ENCODE measurements around the gene TSPAN9.

Gene TSPAN9

GRCh38 chr12:3315201-3315661 lies 238.1 kb downstream of the TSPAN9 start:
- Mint-ChIP-seq H3K9me3 (no peaks in the 10 kb centered on the region), H3K27me3 (ENCODE audit: low read depth) (peaks cover 34% of the 10 kb centered on the region), H3K4me3 (no peak overlapping the region), H3K27ac (peak overlapping the region in 2 of 3 experiments; percentile 21 to 24), H3K4me1 (peaks cover 29% of the 10 kb centered on the region), H3K36me3 (ENCODE audit: low read depth) (no peaks in the 10 kb centered on the region)
- no peak for TF ChIP-seq CTCF (IDR thresholded peaks at IDR 0.05; ENCODE audit: unreplicated experiment in 3 of 3)

GRCh38 chr12:3316776-3317480 lies 239.7 kb downstream of the TSPAN9 start:
- Mint-ChIP-seq H3K36me3 (ENCODE audit: low read depth) (no peaks in the 10 kb centered on the region), H3K27me3 (ENCODE audit: low read depth) (peaks cover 25% of the 10 kb centered on the region), H3K27ac (no peak overlapping the region), H3K4me3 (no peak overlapping the region), H3K4me1 (peaks cover 33% of the 10 kb centered on the region), H3K9me3 (no peaks in the 10 kb centered on the region)
- TF ChIP-seq CTCF (IDR thresholded peaks at IDR 0.05; ENCODE audit: unreplicated experiment in 3 of 3): no peak

- H3K4me1 Mint-ChIP-seq: peaks cover 33% of the 10 kb centered on the region
- H3K27ac Mint-ChIP-seq: no peak overlapping the region
- H3K36me3 Mint-ChIP-seq (ENCODE audit: low read depth): no peaks in the 10 kb centered on the region
- H3K4me3 Mint-ChIP-seq: no peak overlapping the region
- TF ChIP-seq CTCF (IDR thresholded peaks at IDR 0.05; ENCODE audit: unreplicated experiment in 3 of 3): no peak
- H3K27me3 Mint-ChIP-seq (ENCODE audit: low read depth): peaks cover 23% of the 10 kb centered on the region
- H3K9me3 Mint-ChIP-seq: no peaks in the 10 kb centered on the region
Measured at GRCh38 chr12:3317481-3317815, 240.3 kb downstream of the TSPAN9 start.

- H3K27me3 Mint-ChIP-seq (ENCODE audit: low read depth): peaks cover 24% of the 10 kb centered on the region
- TF ChIP-seq CTCF (IDR thresholded peaks at IDR 0.05; ENCODE audit: unreplicated experiment in 3 of 3): no peak
- no peaks in the 10 kb centered on the region for H3K36me3 Mint-ChIP-seq (ENCODE audit: low read depth)
- no peaks in the 10 kb centered on the region for H3K9me3 Mint-ChIP-seq
- H3K27ac Mint-ChIP-seq: no peak overlapping the region
- H3K4me3 Mint-ChIP-seq: no peak overlapping the region
- H3K4me1 Mint-ChIP-seq: peaks cover 33% of the 10 kb centered on the region
Measured at GRCh38 chr12:3317841-3318501, 240.8 kb downstream of the TSPAN9 start.

GRCh38 chr12:3319723-3320492 lies 242.7 kb downstream of the TSPAN9 start:
- Mint-ChIP-seq H3K4me3 (no peak overlapping the region), H3K27me3 (ENCODE audit: low read depth) (peaks cover 21% of the 10 kb centered on the region), H3K9me3 (no peaks in the 10 kb centered on the region), H3K36me3 (ENCODE audit: low read depth) (no peaks in the 10 kb centered on the region), H3K27ac (no peak overlapping the region), H3K4me1 (peaks cover 14% of the 10 kb centered on the region)
- TF ChIP-seq CTCF (IDR thresholded peaks at IDR 0.05; ENCODE audit: unreplicated experiment in 3 of 3): no peak
